Brain microvascular endothelial cell (primary cell): ENCODE measurements around the gene CBX5.
"Not testable (repeated sequence)": the region's sequence is repeated elsewhere in the genome, so short reads cannot be mapped to it uniquely, and the experiment has no call there.

Experiments
- DNase-seq: peaks from one replicate; pipeline ENCODE4 v3.0.0-alpha.2; 2020
- H3K27ac ChIP-seq: fragments of 250-450 bp; sonication (Bioruptor Pico); 2 replicates; pipeline ENCODE4 v1.5.1; 2020; ENCODE audit warnings: mild to moderate bottlenecking, moderate library complexity
- H3K27me3 ChIP-seq: fragments of 250-450 bp; sonication (Bioruptor Pico); replicated peaks from 2 replicates; pipeline ENCODE4 v1.5.1; 2020; ENCODE audit warnings: mild to moderate bottlenecking
- H3K36me3 ChIP-seq: fragments of 250-450 bp; sonication (Bioruptor Pico); replicated peaks from 2 replicates; pipeline ENCODE4 v1.5.1; 2020; ENCODE audit warnings: mild to moderate bottlenecking
- H3K4me3 ChIP-seq: 2 replicates; pipeline ENCODE4 v1.5.1; 2011; ENCODE audit warnings: low read depth, mild to moderate bottlenecking, control low read depth, low read length, moderate library complexity
- in situ Hi-C: cut with HindIII; loops from 2 replicates; pipeline ENCODE4 v1.10.0; 2017; ENCODE audit warnings: low sequenced_read_pairs, low pct_ligation_motif_present
- TF ChIP-seq, protein P1 (sequence below): IDR thresholded peaks from 2 replicates; pipeline ENCODE4 v1.5.1; 2011; ENCODE audit warnings: low read depth, mild to moderate bottlenecking, moderate library complexity, low read length, control low read depth, inconsistent platforms; ENCODE audit errors: missing control alignments

The CBX5 gene

GRCh38 chr12:54232790-54233189 is 47.1 kb downstream of the CBX5 start:
- no peaks in the 10 kb centered on the region for H3K36me3 ChIP-seq
- no peak overlapping the region for H3K27ac ChIP-seq
- no peaks in the 10 kb centered on the region for H3K27me3 ChIP-seq
- TF ChIP-seq, protein P1, sequence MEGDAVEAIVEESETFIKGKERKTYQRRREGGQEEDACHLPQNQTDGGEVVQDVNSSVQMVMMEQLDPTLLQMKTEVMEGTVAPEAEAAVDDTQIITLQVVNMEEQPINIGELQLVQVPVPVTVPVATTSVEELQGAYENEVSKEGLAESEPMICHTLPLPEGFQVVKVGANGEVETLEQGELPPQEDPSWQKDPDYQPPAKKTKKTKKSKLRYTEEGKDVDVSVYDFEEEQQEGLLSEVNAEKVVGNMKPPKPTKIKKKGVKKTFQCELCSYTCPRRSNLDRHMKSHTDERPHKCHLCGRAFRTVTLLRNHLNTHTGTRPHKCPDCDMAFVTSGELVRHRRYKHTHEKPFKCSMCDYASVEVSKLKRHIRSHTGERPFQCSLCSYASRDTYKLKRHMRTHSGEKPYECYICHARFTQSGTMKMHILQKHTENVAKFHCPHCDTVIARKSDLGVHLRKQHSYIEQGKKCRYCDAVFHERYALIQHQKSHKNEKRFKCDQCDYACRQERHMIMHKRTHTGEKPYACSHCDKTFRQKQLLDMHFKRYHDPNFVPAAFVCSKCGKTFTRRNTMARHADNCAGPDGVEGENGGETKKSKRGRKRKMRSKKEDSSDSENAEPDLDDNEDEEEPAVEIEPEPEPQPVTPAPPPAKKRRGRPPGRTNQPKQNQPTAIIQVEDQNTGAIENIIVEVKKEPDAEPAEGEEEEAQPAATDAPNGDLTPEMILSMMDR = peak; percentile 50
- H3K4me3 ChIP-seq = no peak overlapping the region
- in situ Hi-C loops = no loop called here
- DNase-seq = peak; percentile 35

DNA sequence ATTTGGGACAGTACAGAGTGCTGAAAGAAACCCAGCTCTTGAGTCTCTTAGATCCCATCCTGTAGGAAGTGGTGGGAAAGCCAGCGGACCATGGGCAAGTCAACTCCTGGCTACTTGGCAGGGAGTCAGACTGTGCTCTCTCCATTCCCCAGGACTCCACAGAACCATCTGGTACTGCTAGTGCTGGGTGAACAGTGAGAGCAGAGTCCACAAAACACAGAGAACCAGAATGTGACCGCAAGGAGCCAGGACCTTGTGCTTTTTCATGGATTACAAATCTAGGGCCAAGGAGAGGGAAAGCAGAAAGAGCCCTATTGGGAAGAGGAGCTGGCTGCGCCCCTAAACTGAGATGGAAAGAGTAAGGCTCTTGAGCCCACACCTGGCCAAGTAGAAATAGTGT is 48.7 kb downstream of the CBX5 start:
- H3K4me3 ChIP-seq, DNase-seq, in situ Hi-C loops, H3K27ac ChIP-seq, H3K36me3 ChIP-seq, H3K27me3 ChIP-seq: not testable (repeated sequence)

DNA sequence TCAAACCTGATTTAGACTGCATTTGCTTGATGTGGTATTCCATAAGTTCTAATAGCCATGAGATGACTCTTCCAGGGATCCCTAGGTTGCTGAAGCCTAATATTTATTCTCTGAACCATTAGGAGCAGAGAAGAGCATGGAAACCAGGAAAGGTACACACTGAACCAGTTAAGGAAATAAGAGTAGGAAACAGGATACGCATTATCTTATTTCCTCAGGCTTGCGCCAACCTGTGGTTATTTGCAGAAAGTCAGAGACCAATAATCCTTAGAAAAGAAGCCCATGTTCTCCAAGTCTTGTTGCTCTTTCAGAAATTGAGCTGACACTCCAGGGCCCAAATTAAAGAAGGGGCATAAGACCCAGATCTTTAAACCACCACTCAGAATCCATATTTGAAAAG is 49.4 kb downstream of the CBX5 start:
- TF ChIP-seq, protein P1 = no peak
- in situ Hi-C loops = no loop called here
- Histone ChIP-seq H3K27me3 (no peaks in the 10 kb centered on the region), H3K4me3 (no peak overlapping the region), H3K36me3 (no peaks in the 10 kb centered on the region), H3K27ac (no peak overlapping the region)
- DNase-seq = no peak

DNA sequence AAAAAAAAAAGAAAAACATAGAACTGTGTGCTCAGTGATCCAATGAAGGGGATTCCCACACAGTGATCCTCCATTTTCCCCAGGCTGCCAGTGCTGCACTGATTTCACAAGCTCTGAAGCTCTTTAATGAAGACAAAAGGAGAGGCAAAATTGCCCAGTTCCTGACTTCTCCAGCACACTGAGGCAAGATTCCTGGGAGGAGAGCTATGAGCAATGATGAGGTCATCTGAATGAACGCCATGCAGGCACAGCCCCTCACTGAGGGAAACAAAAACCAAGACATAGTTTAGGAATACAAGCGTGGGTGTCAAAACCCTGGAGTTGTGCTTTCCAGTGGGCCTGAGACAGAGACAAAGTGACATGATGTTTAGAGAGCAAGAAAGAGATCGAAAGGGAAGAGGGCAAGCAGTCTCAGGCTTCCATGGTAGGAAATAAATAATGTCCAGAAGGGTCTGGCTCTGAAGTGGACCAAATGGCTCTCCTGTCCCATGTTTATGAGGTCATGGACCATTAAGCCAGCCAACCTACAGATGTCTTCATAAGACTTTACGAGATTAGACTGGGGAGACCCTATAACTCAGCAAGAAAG is 50.2 kb downstream of the CBX5 start:
- in situ Hi-C loops = no loop called here
- Histone ChIP-seq H3K4me3 (no peak overlapping the region), H3K27me3 (no peaks in the 10 kb centered on the region), H3K36me3 (no peaks in the 10 kb centered on the region), H3K27ac (peak overlapping the region; percentile 65)
- peak; percentile 94 for DNase-seq
- TF ChIP-seq, protein P1 = no peak

DNA sequence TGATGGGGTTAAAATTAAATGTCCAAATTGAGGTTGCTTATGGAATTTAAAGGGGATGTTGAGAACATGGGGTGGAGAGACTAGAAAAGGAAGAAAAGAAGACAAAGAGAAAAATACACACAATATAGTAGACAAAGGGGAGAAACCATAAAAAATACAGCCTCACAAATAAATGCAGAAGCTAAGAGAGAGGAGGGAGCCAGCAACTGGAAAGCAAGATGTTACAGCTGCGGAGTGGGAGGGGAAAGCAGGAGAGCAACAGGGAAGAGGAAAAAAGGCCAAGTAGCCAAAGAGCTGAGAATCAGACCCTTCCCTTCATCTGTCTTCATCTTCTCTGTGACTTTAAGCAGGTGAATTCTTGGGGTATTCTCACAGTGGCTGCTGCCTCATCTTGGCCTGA is 51.5 kb downstream of the CBX5 start:
- Histone ChIP-seq H3K27ac (no peak overlapping the region), H3K27me3 (no peaks in the 10 kb centered on the region), H3K4me3 (no peak overlapping the region), H3K36me3 (no peaks in the 10 kb centered on the region)
- TF ChIP-seq, protein P1 = no peak
- DNase-seq = no peak
- in situ Hi-C loops = no loop called here

DNA sequence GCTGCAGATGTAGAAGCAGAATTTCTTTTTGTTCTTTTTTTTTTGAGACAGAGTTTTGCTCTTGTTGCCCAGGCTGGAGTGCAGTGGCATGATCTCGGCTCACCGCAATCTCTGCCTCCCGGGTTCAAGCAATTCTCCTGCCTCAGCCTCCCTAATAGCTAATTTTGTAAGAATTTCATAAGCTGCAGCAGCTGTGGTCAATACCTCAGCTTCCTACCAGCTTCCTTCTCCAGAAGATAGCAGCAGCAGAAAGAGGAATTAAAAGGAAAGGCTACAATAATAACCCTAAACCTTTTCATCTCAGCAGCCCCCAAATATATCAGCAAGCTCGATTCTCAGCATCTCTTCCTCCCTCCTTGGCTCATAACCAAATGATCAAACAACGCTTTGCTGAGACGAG is 52.0 kb downstream of the CBX5 start:
- H3K27ac ChIP-seq, in situ Hi-C loops, H3K27me3 ChIP-seq, H3K4me3 ChIP-seq, DNase-seq, H3K36me3 ChIP-seq: not testable (repeated sequence)

- no peak for DNase-seq
- in situ Hi-C loops = no loop called here
These were observed 52.5 kb downstream of the CBX5 start for GRCh38 chr12:54227376-54227775.

More at GRCh38 chr12:54227376-54227775, 52.5 kb downstream of the CBX5 start:
- Histone ChIP-seq H3K27me3 (no peaks in the 10 kb centered on the region), H3K27ac (no peak overlapping the region), H3K4me3 (no peak overlapping the region), H3K36me3 (no peaks in the 10 kb centered on the region)
- TF ChIP-seq, protein P1 = no peak
